Skin of body (tissue), 2 donors: ENCODE data around the gene SLC4A3. TPM values are rescaled to one million over a fixed set of nuclear protein-coding genes. Genes with fewer than 3 reads are reported as not detected.
A peak's percentile ranks its signal among the peaks of the same experiment; 100 is the strongest.
"Not testable (repeated sequence)": the region's sequence is repeated elsewhere in the genome, so short reads cannot be mapped to it uniquely, and the experiment has no call there.

Source experiments
- DNase-seq: peaks from one replicate; lab custom pipeline; 2025; lab: John Stamatoyannopoulos, UW
- total RNA-seq: library from RNA; depleted of rRNA; stranded (reverse); fragments of >200 nt; gene quantifications from one replicate; pipeline ENCODE4 v1.2.3, GENCODE V29; 2014

Gene SLC4A3
- total RNA-seq, 1 donor from 2014 or later = 2.5 TPM

- no peak for DNase-seq
Measured at GRCh38 chr2:219644801-219645480, 17.5 kb downstream of the SLC4A3 start.

GRCh38 chr2:219645631-219646527 lies 18.4 kb downstream of the SLC4A3 start:
- no peak for DNase-seq

GRCh38 chr2:219648176-219648575 lies 20.7 kb downstream of the SLC4A3 start:
- no peak for DNase-seq

GRCh38 chr2:219648963-219649362 lies 21.5 kb downstream of the SLC4A3 start:
- DNase-seq = no peak

- DNase-seq = no peak
Measured at GRCh38 chr2:219650426-219651248, 23.2 kb downstream of the SLC4A3 start.

GRCh38 chr2:219651656-219652055 lies 24.2 kb downstream of the SLC4A3 start:
- DNase-seq = not testable (repeated sequence)

GRCh38 chr2:219656526-219656925 lies 29.1 kb downstream of the SLC4A3 start:
- DNase-seq = no peak

- no peak for DNase-seq
Measured at GRCh38 chr2:219658196-219658846, 30.9 kb downstream of the SLC4A3 start.

- DNase-seq = no peak
Measured at GRCh38 chr2:219658874-219659273, 31.4 kb downstream of the SLC4A3 start.

GRCh38 chr2:219661197-219661954 lies 33.9 kb downstream of the SLC4A3 start:
- DNase-seq = no peak

- DNase-seq = no peak
Measured at GRCh38 chr2:219661955-219662395, 34.5 kb downstream of the SLC4A3 start.

GRCh38 chr2:219662566-219662965 lies 35.1 kb downstream of the SLC4A3 start:
- DNase-seq = no peak

- DNase-seq = no peak
Measured at GRCh38 chr2:219663116-219663762, 35.8 kb downstream of the SLC4A3 start.

- DNase-seq = no peak
Measured at GRCh38 chr2:219664041-219664440, 36.6 kb downstream of the SLC4A3 start.

- DNase-seq = peak; percentile 2
Measured at GRCh38 chr2:219664944-219665343, 37.5 kb downstream of the SLC4A3 start.

GRCh38 chr2:219665926-219666325 lies 38.5 kb downstream of the SLC4A3 start:
- no peak for DNase-seq

GRCh38 chr2:219668316-219668715 lies 40.9 kb downstream of the SLC4A3 start:
- DNase-seq = no peak

- no peak for DNase-seq
Measured at GRCh38 chr2:219670386-219670785, 43.0 kb downstream of the SLC4A3 start.

- no peak for DNase-seq
Measured at GRCh38 chr2:219671279-219671678, 43.8 kb downstream of the SLC4A3 start.

GRCh38 chr2:219672406-219672805 lies 45.0 kb downstream of the SLC4A3 start:
- no peak for DNase-seq
